Measurements from ENCODE around the gene FBXO21.

DNA sequence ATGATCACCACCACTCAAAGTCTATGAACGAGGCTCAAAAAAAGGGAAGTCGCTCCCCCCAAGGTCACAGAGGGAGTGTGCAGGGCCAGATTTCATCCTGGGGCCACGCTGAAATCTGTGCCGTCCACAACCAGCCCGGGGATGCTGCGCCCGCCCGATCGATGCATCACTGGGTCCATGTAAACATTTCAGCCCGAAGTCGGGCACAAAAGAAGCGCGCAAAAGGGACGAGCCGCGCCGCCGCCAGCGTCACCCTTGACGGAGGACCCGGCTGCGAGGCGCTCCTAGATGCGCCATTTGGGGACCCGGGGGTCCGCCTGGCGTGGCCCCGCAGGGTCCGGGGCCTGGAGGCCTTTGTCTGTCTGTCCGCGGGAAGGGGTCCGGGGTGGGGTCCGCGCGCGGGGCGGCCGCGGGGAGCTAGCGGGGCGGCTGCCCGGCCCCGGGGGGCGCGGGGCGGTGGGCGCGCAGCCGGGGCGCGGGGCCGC is 503 bp downstream of the FBXO21 start:
- no peak for TF ChIP-seq POLR2AphosphoS5 (IDR thresholded peaks at IDR 0.05)
- TF ChIP-seq, protein P1, sequence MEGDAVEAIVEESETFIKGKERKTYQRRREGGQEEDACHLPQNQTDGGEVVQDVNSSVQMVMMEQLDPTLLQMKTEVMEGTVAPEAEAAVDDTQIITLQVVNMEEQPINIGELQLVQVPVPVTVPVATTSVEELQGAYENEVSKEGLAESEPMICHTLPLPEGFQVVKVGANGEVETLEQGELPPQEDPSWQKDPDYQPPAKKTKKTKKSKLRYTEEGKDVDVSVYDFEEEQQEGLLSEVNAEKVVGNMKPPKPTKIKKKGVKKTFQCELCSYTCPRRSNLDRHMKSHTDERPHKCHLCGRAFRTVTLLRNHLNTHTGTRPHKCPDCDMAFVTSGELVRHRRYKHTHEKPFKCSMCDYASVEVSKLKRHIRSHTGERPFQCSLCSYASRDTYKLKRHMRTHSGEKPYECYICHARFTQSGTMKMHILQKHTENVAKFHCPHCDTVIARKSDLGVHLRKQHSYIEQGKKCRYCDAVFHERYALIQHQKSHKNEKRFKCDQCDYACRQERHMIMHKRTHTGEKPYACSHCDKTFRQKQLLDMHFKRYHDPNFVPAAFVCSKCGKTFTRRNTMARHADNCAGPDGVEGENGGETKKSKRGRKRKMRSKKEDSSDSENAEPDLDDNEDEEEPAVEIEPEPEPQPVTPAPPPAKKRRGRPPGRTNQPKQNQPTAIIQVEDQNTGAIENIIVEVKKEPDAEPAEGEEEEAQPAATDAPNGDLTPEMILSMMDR (IDR thresholded peaks at IDR 0.05) = no peak

All from stomach (tissue), 4 donors.